ENCODE results near the gene TNRC6B.

The TNRC6B gene

GRCh38 chr22:40328546-40329456 is 151.1 kb downstream of the TNRC6B start:
- FAIRE-seq: peak; percentile 5

GRCh38 chr22:40329466-40329865 is 151.7 kb downstream of the TNRC6B start:
- FAIRE-seq: no peak

GRCh38 chr22:40330086-40330485 is 152.4 kb downstream of the TNRC6B start:
- no peak for FAIRE-seq

- no peak for FAIRE-seq
Observed at GRCh38 chr22:40330615-40331014, 152.9 kb downstream of the TNRC6B start.

- FAIRE-seq: no peak
Observed at GRCh38 chr22:40331706-40332105, 154.0 kb downstream of the TNRC6B start.

GRCh38 chr22:40332319-40332781 is 154.6 kb downstream of the TNRC6B start:
- no peak for FAIRE-seq

GRCh38 chr22:40334060-40334459 is 156.3 kb downstream of the TNRC6B start:
- no peak for FAIRE-seq

- no peak for FAIRE-seq
Observed at GRCh38 chr22:40334899-40335298, 157.2 kb downstream of the TNRC6B start.

- FAIRE-seq: no peak
Observed at GRCh38 chr22:40335358-40335757, 157.6 kb downstream of the TNRC6B start.

GRCh38 chr22:40340044-40340443 is 162.3 kb downstream of the TNRC6B start:
- no peak for FAIRE-seq

GRCh38 chr22:40341604-40342003 is 163.9 kb downstream of the TNRC6B start:
- no peak for FAIRE-seq

GRCh38 chr22:40342521-40342920 is 164.8 kb downstream of the TNRC6B start:
- no peak for FAIRE-seq

GRCh38 chr22:40345271-40345670 is 167.5 kb downstream of the TNRC6B start:
- no peak for FAIRE-seq

GRCh38 chr22:40345815-40346184 is 168.1 kb downstream of the TNRC6B start:
- no peak for FAIRE-seq

GRCh38 chr22:40346185-40347118 is 168.7 kb downstream of the TNRC6B start, which contains the start of gene ADSL:
Gene ADSL (plus strand): TSS chr22:40346500. CDS start chr22:40346559, 59 bp downstream.
- no peak for FAIRE-seq

- FAIRE-seq: no peak
Observed at GRCh38 chr22:40347300-40347699, 169.6 kb downstream of the TNRC6B start.

- no peak for FAIRE-seq
Observed at GRCh38 chr22:40348025-40348658, 170.4 kb downstream of the TNRC6B start.

GRCh38 chr22:40352763-40353162 is 175.0 kb downstream of the TNRC6B start:
- no peak for FAIRE-seq

GRCh38 chr22:40361100-40361499 is 183.4 kb downstream of the TNRC6B start:
- FAIRE-seq: no peak

GRCh38 chr22:40363059-40363458 is 185.3 kb downstream of the TNRC6B start:
- no peak for FAIRE-seq

- no peak for FAIRE-seq
Observed at GRCh38 chr22:40364431-40364830, 186.7 kb downstream of the TNRC6B start.

- FAIRE-seq: no peak
Observed at GRCh38 chr22:40366068-40366467, 188.3 kb downstream of the TNRC6B start.

- FAIRE-seq: no peak
Observed at GRCh38 chr22:40367342-40367741, 189.6 kb downstream of the TNRC6B start.
